ENCODE results near the gene DPM2.
A peak's percentile ranks its signal among the peaks of the same experiment; 100 is the strongest.

Gene DPM2

DNA sequence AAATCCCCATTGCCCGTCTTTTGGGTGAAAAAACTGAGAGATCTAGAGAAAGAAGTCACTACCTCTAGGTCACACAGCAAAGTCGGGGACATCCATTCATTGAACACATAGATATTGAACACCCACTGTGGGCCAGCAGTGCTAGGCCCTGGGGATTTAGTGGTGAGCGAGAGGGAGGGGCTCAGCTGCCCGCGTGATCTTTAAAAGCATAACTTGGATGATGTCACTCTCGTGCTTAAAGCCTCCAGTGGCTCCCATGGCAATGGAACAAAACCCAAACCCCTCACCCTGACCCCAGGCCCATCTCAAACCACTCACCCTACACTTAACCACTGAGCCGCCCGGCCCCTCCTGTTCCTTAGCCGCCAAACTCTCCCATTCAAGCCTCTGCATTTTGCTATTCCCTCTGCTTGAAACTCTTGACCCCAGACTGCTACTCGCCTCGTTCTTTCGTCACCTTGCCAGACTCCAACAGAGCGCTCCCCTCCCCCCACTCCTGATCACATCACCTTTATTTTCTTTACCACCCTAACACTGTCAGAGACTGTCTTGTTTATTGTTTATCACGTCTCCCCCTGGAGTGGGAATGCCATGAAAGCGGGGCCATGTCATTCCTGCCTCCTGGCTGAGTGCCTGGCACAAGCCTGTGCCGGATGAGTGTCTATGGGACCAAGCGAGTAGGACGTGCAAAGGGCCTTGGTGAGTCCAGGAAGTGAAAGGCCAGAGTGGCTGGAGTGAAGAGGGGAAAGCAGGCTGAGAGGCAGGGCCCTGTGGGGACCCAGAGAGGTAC lies 6.4 kb downstream of the DPM2 start:
- no peak for DNase-seq (ENCODE audit: low read depth)
- H3K4me3 ChIP-seq (ENCODE audit: control insufficient read depth, low read depth, low read length): peak overlapping the region; percentile 63
- TF ChIP-seq, protein P1, sequence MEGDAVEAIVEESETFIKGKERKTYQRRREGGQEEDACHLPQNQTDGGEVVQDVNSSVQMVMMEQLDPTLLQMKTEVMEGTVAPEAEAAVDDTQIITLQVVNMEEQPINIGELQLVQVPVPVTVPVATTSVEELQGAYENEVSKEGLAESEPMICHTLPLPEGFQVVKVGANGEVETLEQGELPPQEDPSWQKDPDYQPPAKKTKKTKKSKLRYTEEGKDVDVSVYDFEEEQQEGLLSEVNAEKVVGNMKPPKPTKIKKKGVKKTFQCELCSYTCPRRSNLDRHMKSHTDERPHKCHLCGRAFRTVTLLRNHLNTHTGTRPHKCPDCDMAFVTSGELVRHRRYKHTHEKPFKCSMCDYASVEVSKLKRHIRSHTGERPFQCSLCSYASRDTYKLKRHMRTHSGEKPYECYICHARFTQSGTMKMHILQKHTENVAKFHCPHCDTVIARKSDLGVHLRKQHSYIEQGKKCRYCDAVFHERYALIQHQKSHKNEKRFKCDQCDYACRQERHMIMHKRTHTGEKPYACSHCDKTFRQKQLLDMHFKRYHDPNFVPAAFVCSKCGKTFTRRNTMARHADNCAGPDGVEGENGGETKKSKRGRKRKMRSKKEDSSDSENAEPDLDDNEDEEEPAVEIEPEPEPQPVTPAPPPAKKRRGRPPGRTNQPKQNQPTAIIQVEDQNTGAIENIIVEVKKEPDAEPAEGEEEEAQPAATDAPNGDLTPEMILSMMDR (IDR thresholded peaks at IDR 0.05; ENCODE audit: control insufficient read depth, insufficient read depth, low read depth, low read length, missing control alignments): no peak

DNA sequence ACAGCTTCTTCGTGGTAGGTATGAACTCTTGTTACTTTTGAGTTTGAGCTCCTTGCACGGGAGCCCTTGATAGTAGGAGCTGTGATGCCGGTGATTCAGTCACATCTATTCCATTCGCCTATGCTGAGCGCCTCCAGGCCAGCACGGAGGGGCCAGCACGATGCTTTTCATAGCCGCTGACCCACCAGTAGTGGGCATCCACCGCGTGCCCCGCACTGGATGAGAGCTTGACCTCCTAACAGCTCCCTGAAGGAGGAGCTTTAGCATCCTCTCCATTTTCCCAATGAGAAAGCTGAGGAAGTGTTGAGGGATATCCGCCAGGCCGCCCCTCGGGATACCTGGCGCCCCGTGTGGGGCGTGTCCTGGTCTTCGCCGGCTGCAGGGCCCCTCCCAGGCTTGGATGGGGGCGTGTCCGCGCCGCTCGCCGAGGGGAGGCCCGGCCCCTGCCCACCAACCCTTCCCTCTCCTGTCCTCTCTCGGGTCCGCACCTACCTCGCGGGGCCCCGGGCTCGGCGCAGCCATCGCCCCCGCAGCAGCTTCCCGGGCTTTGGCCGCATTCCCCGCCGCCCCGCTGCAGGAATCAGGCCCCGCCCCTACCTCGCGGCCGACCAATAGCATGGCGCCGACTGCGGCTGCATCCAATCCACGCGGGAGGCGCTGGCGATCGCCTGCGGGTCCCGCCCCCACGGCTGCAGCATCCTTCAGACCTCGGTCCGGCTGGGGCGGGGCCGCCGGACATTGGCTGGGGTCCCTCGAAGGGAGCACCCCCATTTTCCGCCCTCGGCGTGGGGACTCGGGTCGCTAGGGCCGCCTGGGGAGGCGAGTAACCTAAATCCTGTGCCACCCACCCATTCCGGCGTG lies 7.2 kb downstream of the DPM2 start, which contains the start of gene PIP5KL1:
Gene PIP5KL1, minus strand, starts transcription at position 547 of the 861 bp plus-strand sequence. Its CDS starts 25 bp downstream, at position 522.
- H3K4me3 ChIP-seq (ENCODE audit: control insufficient read depth, low read depth, low read length): peak within 1 kb of the TSS; percentile 63
- DNase-seq (ENCODE audit: low read depth): no peak
- TF ChIP-seq, protein P1 (IDR thresholded peaks at IDR 0.05; ENCODE audit: control insufficient read depth, insufficient read depth, low read depth, low read length, missing control alignments): peak; percentile 25

DNA sequence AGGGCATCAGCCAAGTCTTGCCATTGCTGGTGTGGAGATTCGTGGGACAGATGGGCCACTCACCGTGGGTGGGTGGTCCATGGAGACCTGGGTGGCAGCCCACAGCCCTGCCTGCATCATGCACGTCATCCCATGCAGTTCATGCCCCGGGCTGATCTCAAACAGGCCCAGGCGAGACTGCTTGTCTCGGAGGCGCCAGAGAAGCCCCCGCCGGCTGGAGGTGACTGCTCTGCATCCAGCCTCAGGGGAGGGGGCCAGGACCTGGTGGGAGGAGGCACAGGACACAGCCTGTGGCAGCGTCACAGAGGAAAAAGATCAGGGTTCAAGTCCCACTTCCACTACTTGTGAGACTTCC lies 8.1 kb downstream of the DPM2 start:
- no peak for DNase-seq (ENCODE audit: low read depth)
- TF ChIP-seq, protein P1 (IDR thresholded peaks at IDR 0.05; ENCODE audit: control insufficient read depth, insufficient read depth, low read depth, low read length, missing control alignments): no peak
- H3K4me3 ChIP-seq (ENCODE audit: control insufficient read depth, low read depth, low read length): no peak overlapping the region

DNA sequence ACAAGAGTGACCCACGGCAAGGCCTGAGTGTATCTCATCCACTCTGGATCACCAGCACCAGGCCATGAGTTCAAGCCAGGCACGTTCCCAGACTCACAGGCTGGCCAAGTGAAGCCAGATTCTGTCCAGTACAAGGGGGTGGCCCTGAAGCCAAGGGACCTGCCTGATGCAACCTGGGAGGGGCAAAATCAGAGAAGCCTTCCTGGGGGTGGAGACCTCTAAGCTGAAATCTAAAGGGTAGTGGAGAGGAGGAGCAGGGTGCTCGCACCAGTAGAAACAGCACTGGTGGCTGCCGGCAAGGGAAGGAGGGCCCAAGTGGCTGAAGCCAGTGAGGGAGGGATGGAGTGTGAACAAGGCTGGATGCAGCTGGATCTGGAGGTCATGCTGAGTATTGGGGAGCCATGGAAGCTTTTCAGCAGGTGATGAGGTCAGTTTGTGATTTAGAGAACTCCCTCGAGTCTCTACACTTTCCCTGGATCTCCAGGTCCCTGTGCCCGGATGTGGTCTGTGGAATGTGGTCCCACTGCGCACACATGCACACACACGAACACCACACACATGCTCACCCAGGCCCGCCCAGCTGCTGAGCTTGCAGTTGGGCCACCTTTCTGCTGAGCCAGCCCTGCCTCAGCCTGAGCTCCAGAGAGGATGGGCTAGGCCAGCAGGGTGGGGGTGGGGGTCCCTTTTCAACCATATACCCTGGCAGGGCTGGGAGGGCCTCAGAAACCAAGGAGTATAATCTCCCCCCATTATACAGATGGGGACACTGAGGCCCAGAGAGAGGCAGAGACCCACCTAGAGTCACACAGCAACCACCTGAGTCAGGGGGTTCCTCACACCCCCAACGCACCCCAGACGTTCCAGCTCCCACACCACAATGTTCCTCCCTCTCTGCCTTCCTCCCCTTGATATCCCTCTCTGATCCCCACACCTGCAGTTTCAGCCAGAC lies 8.7 kb downstream of the DPM2 start:
- H3K4me3 ChIP-seq (ENCODE audit: control insufficient read depth, low read depth, low read length): peak overlapping the region; percentile 12
- no peak for DNase-seq (ENCODE audit: low read depth)

DNA sequence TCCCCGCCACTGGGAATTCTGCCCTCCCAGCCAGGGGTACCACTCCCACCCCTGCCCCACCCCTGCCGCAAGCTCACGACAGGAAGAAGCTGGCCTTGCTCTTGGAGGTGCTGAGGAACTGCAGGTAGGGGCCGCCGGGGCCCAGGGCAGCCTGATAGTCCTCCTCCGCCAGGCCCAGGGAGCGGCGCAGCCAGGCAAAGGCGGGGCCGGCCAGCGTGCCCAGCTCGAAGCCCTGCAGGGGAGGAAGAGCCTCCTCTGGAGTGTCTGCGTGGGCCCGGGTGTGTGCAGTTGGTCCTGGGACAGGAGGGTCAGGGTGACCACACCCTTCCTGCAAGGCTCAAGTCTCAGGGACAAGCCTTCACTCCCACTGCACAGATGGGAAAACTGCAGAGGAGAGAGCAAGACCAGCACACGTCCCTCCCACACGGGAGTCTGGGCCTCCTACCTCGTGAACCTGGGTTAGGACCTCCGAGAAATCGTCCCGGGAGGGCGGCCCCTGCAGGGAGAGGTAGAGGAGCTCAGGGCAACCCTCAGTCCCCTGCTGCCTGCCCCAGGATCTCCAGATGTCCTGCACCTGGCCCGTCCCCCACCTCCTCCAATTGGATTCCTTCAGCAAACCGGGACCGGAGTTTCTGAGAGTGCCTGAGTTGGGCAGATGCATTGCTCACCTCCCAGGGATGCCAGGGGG lies 9.5 kb downstream of the DPM2 start:
- H3K4me3 ChIP-seq (ENCODE audit: control insufficient read depth, low read depth, low read length): peak overlapping the region; percentile 12
- TF ChIP-seq, protein P1 (IDR thresholded peaks at IDR 0.05; ENCODE audit: control insufficient read depth, insufficient read depth, low read depth, low read length, missing control alignments): no peak
- no peak for DNase-seq (ENCODE audit: low read depth)

More for the DNA sequence above, 8.7 kb downstream of the DPM2 start:
- TF ChIP-seq, protein P1 (IDR thresholded peaks at IDR 0.05; ENCODE audit: control insufficient read depth, insufficient read depth, low read depth, low read length, missing control alignments): no peak
